Epithelial cell of proximal tubule (primary cell): Measurements from ENCODE around the gene GATD1. TPM values are rescaled to one million over a fixed set of nuclear protein-coding genes. Genes with fewer than 3 reads are reported as not detected.

Experiments used
- DNase-seq: peaks from one replicate; pipeline ENCODE4 v3.0.0-alpha.2; 2011; ENCODE audit warnings: low read depth
- H3K4me3 ChIP-seq: 2 replicates; pipeline ENCODE4 v1.5.1; 2011; ENCODE audit warnings: low read depth, mild to moderate bottlenecking, low read length
- total RNA-seq: library from RNA; depleted of rRNA; stranded (reverse); fragments of >200 nt; gene quantifications from 2 replicates; pipeline ENCODE4 v1.2.3, GENCODE V29; 2015
- TF ChIP-seq, protein P1 (sequence below): conservative IDR thresholded peaks from 2 replicates; pipeline ENCODE4 v1.5.1; 2012; ENCODE audit warnings: low read depth, mild to moderate bottlenecking, low read length

The GATD1 gene
- total RNA-seq, 1 donor from 2014 or later: 68.8 TPM

DNA sequence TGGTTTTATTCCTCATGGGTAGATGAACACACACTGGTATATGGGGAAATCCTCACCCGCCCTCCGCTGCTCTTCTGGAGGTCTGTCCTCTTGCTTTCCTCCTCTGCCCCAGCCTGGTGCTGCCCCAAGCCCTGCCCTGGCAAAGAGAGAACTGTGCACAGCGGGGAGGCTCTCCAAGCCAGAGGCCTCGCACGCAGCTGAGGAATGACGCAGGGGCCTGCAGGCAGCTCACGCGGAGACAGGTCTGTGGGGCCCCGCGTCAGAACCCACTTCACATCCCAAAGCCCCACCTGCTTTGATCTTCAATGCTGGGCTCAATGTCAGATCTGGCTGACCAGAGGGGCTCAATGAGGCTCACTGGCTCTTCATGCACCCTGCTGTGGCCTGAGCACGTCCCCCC is 10.0 kb downstream of the GATD1 start:
- TF ChIP-seq, protein P1, sequence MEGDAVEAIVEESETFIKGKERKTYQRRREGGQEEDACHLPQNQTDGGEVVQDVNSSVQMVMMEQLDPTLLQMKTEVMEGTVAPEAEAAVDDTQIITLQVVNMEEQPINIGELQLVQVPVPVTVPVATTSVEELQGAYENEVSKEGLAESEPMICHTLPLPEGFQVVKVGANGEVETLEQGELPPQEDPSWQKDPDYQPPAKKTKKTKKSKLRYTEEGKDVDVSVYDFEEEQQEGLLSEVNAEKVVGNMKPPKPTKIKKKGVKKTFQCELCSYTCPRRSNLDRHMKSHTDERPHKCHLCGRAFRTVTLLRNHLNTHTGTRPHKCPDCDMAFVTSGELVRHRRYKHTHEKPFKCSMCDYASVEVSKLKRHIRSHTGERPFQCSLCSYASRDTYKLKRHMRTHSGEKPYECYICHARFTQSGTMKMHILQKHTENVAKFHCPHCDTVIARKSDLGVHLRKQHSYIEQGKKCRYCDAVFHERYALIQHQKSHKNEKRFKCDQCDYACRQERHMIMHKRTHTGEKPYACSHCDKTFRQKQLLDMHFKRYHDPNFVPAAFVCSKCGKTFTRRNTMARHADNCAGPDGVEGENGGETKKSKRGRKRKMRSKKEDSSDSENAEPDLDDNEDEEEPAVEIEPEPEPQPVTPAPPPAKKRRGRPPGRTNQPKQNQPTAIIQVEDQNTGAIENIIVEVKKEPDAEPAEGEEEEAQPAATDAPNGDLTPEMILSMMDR: no peak
- no peak overlapping the region for H3K4me3 ChIP-seq
- no peak for DNase-seq

DNA sequence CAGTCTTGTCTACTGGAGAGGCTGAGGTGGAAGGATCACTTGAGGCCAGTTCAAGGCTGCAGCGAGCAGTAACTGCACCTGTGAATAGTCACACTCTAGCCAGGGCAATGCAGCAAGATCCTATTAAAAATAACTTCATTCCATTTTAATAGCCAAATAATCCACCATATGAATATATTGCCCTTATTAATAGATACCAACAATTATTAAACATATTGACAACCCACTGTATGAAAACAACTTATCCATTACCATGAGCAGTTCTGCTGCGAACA is 10.4 kb downstream of the GATD1 start:
- no peak overlapping the region for H3K4me3 ChIP-seq
- DNase-seq: no peak
- TF ChIP-seq, protein P1: no peak

DNA sequence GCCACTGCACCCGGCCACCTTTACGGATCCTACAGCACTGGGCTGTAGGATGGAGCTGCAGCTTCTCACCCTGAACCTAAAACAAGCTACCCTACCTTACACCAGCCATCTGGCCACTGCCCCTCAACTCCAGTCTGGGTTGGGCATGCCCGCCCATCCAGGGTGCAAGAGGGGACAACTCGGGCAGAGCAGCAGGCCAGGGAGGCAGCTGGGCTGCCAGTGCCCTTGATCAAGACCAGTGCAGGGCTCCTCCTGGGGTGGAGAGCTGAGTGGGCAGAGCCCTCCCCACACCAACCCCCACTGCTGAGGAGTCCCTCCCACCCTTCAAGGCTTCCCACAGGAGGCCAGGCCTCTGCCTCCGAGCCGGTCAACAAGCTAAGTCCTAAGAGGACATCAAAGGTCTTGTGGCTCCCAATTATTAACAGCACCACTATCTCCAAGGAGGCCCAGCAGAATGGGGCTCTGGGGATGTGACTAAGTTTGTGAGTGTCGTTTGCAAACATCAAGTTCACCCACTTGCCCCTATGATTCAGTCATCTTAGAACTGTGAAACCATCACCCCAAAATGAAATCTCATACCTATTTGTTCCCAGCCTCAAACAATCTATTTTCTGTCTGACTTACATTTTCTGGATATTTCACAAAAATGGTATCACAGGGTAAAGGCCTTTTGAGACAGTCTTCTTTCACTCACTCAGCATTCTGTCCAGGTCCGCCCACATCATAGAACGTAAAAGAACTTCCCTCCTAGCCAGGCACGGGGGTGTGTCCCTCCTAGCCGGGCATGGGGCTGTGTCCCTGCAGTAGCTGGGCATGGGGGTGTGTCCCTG is 11.0 kb downstream of the GATD1 start:
- no peak for DNase-seq
- no peak overlapping the region for H3K4me3 ChIP-seq
- TF ChIP-seq, protein P1: no peak

DNA sequence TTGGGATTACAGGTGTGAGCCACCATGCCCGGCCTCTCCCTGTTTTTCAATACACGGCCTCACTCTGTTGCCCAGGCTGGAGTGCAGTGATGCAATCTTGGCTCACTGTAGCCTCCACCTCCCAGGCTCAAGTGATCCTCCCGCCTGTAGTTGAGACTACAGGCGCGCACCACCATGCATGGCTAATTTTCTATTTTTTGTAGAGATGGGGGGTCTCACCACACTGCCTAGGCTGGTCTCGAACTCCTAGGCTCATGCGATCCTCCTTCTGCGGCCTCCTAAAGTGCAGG is 11.5 kb downstream of the GATD1 start:
- DNase-seq: no peak
- no peak overlapping the region for H3K4me3 ChIP-seq
- TF ChIP-seq, protein P1: no peak

DNA sequence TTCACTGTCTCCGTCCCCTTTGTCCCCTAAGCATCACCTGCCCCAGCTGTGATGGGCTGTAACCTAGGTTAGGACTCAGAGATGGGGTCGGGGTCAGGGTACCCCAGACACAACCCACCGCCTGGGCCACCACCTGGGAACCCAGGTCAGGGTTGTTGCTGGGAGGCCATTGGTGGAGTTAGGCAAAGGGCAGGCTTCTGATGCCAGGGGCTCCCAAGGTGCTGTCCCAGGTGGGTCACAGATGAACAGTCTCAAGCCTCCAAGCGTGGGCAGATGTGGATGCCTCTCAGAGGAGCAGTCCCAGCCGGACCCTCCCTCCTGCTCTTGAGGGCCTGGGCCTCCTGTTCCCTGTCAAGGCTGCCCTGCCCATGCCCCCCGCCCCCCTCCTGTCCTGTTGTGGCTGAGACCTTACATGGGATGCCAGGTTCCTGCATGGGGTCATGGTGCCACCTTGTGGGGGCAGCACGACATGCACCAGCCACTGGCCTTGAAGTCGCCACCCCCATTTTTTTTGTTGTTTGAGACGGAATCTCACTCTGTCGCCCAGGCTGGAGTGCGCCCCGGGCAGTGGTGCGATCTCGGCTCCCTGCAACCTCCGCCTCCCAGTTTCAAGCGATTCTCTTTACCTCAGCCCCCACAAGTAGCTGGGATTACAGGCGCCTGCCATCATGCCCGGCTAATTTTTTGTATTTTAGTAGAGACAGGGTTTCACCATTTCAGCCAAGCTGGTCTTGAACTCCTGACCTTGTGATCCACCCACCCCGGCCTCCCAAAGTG is 12.1 kb downstream of the GATD1 start:
- DNase-seq: no peak
- H3K4me3 ChIP-seq: no peak overlapping the region
- TF ChIP-seq, protein P1: peak; percentile 59

GRCh38 chr11:764322-765024 is 12.8 kb downstream of the GATD1 start:
- TF ChIP-seq, protein P1: no peak
- no peak for DNase-seq
- H3K4me3 ChIP-seq: no peak overlapping the region
